Hepatocyte (in vitro differentiated cells): ENCODE data around the gene PLPPR1. TPM values are rescaled to one million over a fixed set of nuclear protein-coding genes. Genes with fewer than 3 reads are reported as not detected.

Experiments used
- DNase-seq: peaks from one replicate; pipeline ENCODE4 v3.0.0-alpha.2; 2016; ENCODE audit warnings: low spot score
- H2AFZ ChIP-seq: fragments of 200-600 bp; sonication (generic); 2 replicates; pipeline ENCODE4 v1.6.0; 2016; ENCODE audit warnings: antibody characterized with exemption, mild to moderate bottlenecking
- H3K27ac ChIP-seq: fragments of 200-600 bp; sonication (generic); 2 replicates; pipeline ENCODE4 v1.5.1; 2016; ENCODE audit warnings: mild to moderate bottlenecking
- H3K27me3 ChIP-seq: fragments of 200-600 bp; sonication (generic); 2 replicates; pipeline ENCODE4 v1.6.1; 2016
- H3K36me3 ChIP-seq: fragments of 200-600 bp; sonication (generic); replicated peaks from 2 replicates; pipeline ENCODE4 v1.5.1; 2016; ENCODE audit warnings: low read depth; ENCODE audit not compliant: insufficient read depth
- H3K4me1 ChIP-seq: fragments of 200-600 bp; sonication (generic); 2 replicates; pipeline ENCODE4 v1.5.1; 2016; ENCODE audit warnings: mild to moderate bottlenecking, moderate library complexity; ENCODE audit not compliant: insufficient read depth
- H3K4me2 ChIP-seq: fragments of 200-600 bp; sonication (generic); 2 replicates; pipeline ENCODE4 v1.6.0; 2016
- H3K4me3 ChIP-seq: fragments of 200-600 bp; sonication (generic); 2 replicates; pipeline ENCODE4 v1.5.1; 2016; ENCODE audit warnings: mild to moderate bottlenecking
- H3K79me2 ChIP-seq: fragments of 200-600 bp; sonication (generic); 2 replicates; pipeline ENCODE4 v1.6.0; 2017; ENCODE audit warnings: mild to moderate bottlenecking
- H3K9me2 ChIP-seq: fragments of 200-600 bp; sonication (generic); replicated peaks from 2 replicates; pipeline ENCODE4 v1.6.0; 2017; ENCODE audit warnings: mild to moderate bottlenecking; ENCODE audit not compliant: insufficient read depth
- H3K9me3 ChIP-seq: fragments of 200-600 bp; sonication (generic); 2 replicates; pipeline ENCODE4 v1.5.1; 2016; ENCODE audit warnings: low read depth, mild to moderate bottlenecking
- H4K20me1 ChIP-seq: fragments of 200-600 bp; sonication (generic); 2 replicates; pipeline ENCODE4 v1.6.0; 2016; ENCODE audit warnings: mild to moderate bottlenecking; ENCODE audit not compliant: insufficient read depth, poor library complexity, severe bottlenecking
- CTCF ChIP-seq: fragments of 200-600 bp; sonication (generic); IDR thresholded peaks from 2 replicates; pipeline ENCODE4 v1.5.1; 2016; ENCODE audit warnings: antibody characterized with exemption, mild to moderate bottlenecking; ENCODE audit not compliant: poor library complexity
- EZH2 ChIP-seq: fragments of 200-600 bp; sonication (generic); IDR thresholded peaks from 2 replicates; pipeline ENCODE4 v1.6.1; 2016; ENCODE audit warnings: antibody characterized with exemption, mild to moderate bottlenecking, borderline replicate concordance
- EZH2phosphoT487 ChIP-seq: fragments of 200-600 bp; sonication (generic); IDR thresholded peaks from one replicate; pipeline ENCODE4 v1.6.1; 2018; ENCODE audit warnings: antibody characterized with exemption, mild to moderate bottlenecking, low read depth, moderate library complexity; ENCODE audit not compliant: unreplicated experiment, severe bottlenecking
- WGBS: methylation state at CpG from one replicate; pipeline ENCODE4 v1.1.6; 2016; ENCODE audit warnings: low lambda C conversion rate; ENCODE audit errors: missing lambda C conversion rate; 5-methylcytosine and 5-hydroxymethylcytosine counted together
- polyA plus RNA-seq: library from polyadenylated mRNA; unstranded; fragments of >200 nt; fragmentation: Nextera tagmentation; extraction: Ambion mirVana; gene quantifications from 2 replicates; pipeline ENCODE4 v1.2.1, GENCODE V29; 2016
- total RNA-seq: library from RNA; depleted of rRNA; stranded (reverse); fragments of >200 nt; gene quantifications from 2 replicates; pipeline ENCODE4 v1.2.3, GENCODE V29; 2014

PLPPR1 gene
- total and polyA plus RNA-seq, 2 experiments from 2014 or later = 0.27 to 2.1 TPM

GRCh38 chr9:101022704-101023103 lies 5.8 kb upstream of the PLPPR1 start:
- Histone ChIP-seq H4K20me1 (no peaks in the 10 kb centered on the region), H3K4me3 (no peak overlapping the region), H3K9me2 (no peaks in the 10 kb centered on the region), H3K79me2 (no peaks in the 10 kb centered on the region), H3K27me3 (peaks cover 24% of the 10 kb centered on the region), H3K4me1 (no peaks in the 10 kb centered on the region), H3K9me3 (no peaks in the 10 kb centered on the region), H3K36me3 (no peaks in the 10 kb centered on the region), H3K27ac (no peak overlapping the region), H2AFZ (no peak overlapping the region), H3K4me2 (no peak overlapping the region)
- no peak for DNase-seq
- TF ChIP-seq EZH2 (no peak), EZH2phosphoT487 (no peak), CTCF (no peak)

GRCh38 chr9:101025940-101026339 lies 2.6 kb upstream of the PLPPR1 start:
- Histone ChIP-seq H3K4me1 (peaks cover 9% of the 10 kb centered on the region), H3K4me2 (no peak overlapping the region), H3K27ac (no peak overlapping the region), H3K36me3 (no peaks in the 10 kb centered on the region), H3K27me3 (peaks cover 49% of the 10 kb centered on the region), H2AFZ (no peak overlapping the region), H3K4me3 (no peak overlapping the region), H3K9me3 (no peaks in the 10 kb centered on the region), H3K79me2 (no peaks in the 10 kb centered on the region), H4K20me1 (no peaks in the 10 kb centered on the region), H3K9me2 (no peaks in the 10 kb centered on the region)
- no peak for DNase-seq
- TF ChIP-seq EZH2 = no peak
- no peak for TF ChIP-seq EZH2phosphoT487
- no peak for TF ChIP-seq CTCF
- 68% methylated on average over 2 of the region's 2 CpGs for WGBS

- Histone ChIP-seq H4K20me1 (no peaks in the 10 kb centered on the region), H3K27me3 (peaks cover 58% of the 10 kb centered on the region), H3K36me3 (no peaks in the 10 kb centered on the region), H3K9me3 (no peaks in the 10 kb centered on the region), H2AFZ (no peak overlapping the region), H3K79me2 (no peaks in the 10 kb centered on the region), H3K27ac (no peak overlapping the region), H3K4me2 (no peak overlapping the region), H3K4me1 (peaks cover 9% of the 10 kb centered on the region), H3K4me3 (no peak overlapping the region), H3K9me2 (no peaks in the 10 kb centered on the region)
- TF ChIP-seq EZH2phosphoT487 = no peak
- no peak for TF ChIP-seq EZH2
- no peak for TF ChIP-seq CTCF
- WGBS = 65% methylated on average over 4 of the region's 4 CpGs
- DNase-seq = no peak
Observed at GRCh38 chr9:101026824-101027223, 1.7 kb upstream of the PLPPR1 start.

- H2AFZ ChIP-seq = no peak overlapping the region
- no peaks in the 10 kb centered on the region for H3K36me3 ChIP-seq
- H3K27ac ChIP-seq = no peak overlapping the region
- WGBS = 67% methylated on average over 2 of the region's 2 CpGs
- H3K79me2 ChIP-seq = no peaks in the 10 kb centered on the region
- peaks cover 9% of the 10 kb centered on the region for H3K4me1 ChIP-seq
- H3K9me2 ChIP-seq = no peaks in the 10 kb centered on the region
- no peak for DNase-seq
- no peak for TF ChIP-seq CTCF
- TF ChIP-seq EZH2phosphoT487 = no peak
- no peak for TF ChIP-seq EZH2
- no peaks in the 10 kb centered on the region for H4K20me1 ChIP-seq
- H3K4me3 ChIP-seq = no peak overlapping the region
- H3K27me3 ChIP-seq = peaks cover 62% of the 10 kb centered on the region
- peak overlapping the region; percentile 97 for H3K4me2 ChIP-seq
- no peaks in the 10 kb centered on the region for H3K9me3 ChIP-seq
Observed at GRCh38 chr9:101027236-101027635, 1.3 kb upstream of the PLPPR1 start.
